Neuron (in vitro differentiated cells): ENCODE measurements around the gene NRG2.

ENCODE experiments used
- H2AFZ ChIP-seq: one replicate; pipeline ENCODE4 v1.6.1; 2013; ENCODE audit warnings: low read depth, mild to moderate bottlenecking, inconsistent platforms, low read length, moderate library complexity
- H3K27me3 ChIP-seq: one replicate; pipeline ENCODE4 v1.6.1; 2013; ENCODE audit warnings: low read length; ENCODE audit not compliant: insufficient read depth
- H3K36me3 ChIP-seq: one replicate; pipeline ENCODE4 v1.6.1; 2013; ENCODE audit warnings: low read length; ENCODE audit not compliant: insufficient read depth
- H3K4me1 ChIP-seq: one replicate; pipeline ENCODE4 v1.6.1; 2013; ENCODE audit warnings: low read length; ENCODE audit not compliant: insufficient read depth
- H3K4me3 ChIP-seq: 2 replicates; pipeline ENCODE4 v1.5.1; 2013; ENCODE audit warnings: mild to moderate bottlenecking, low read length, moderate library complexity
- H3K9me3 ChIP-seq: one replicate; pipeline ENCODE4 v1.6.1; 2013; ENCODE audit warnings: low read length

Gene NRG2

GRCh38 chr5:139896718-139897117, 146.4 kb downstream of the NRG2 start:
- H3K27me3 ChIP-seq, result peaks cover 74% of the 10 kb centered on the region

GRCh38 chr5:139895647-139896046, 147.5 kb downstream of the NRG2 start:
- Histone ChIP-seq H3K27me3 (peaks cover 63% of the 10 kb centered on the region), H2AFZ (no peak overlapping the region), H3K4me3 (no peak overlapping the region), H3K9me3 (no peaks in the 10 kb centered on the region), H3K4me1 (no peaks in the 10 kb centered on the region), H3K36me3 (no peaks in the 10 kb centered on the region)

More at GRCh38 chr5:139896718-139897117, 146.4 kb downstream of the NRG2 start:
- no peak overlapping the region for H3K4me3 ChIP-seq
- no peaks in the 10 kb centered on the region for H3K4me1 ChIP-seq
- H3K9me3 ChIP-seq, result no peaks in the 10 kb centered on the region
- no peaks in the 10 kb centered on the region for H3K36me3 ChIP-seq
- no peak overlapping the region for H2AFZ ChIP-seq

- no peaks in the 10 kb centered on the region for H3K4me1 ChIP-seq
- peaks cover 57% of the 10 kb centered on the region for H3K27me3 ChIP-seq
- H3K9me3 ChIP-seq, result no peaks in the 10 kb centered on the region
- no peak overlapping the region for H2AFZ ChIP-seq
- H3K36me3 ChIP-seq, result no peaks in the 10 kb centered on the region
- no peak overlapping the region for H3K4me3 ChIP-seq
Observed at GRCh38 chr5:139895046-139895445, 148.1 kb downstream of the NRG2 start.

- Histone ChIP-seq H3K4me3 (no peak overlapping the region), H3K27me3 (peaks cover 49% of the 10 kb centered on the region), H3K36me3 (no peaks in the 10 kb centered on the region), H3K4me1 (no peaks in the 10 kb centered on the region), H2AFZ (no peak overlapping the region), H3K9me3 (no peaks in the 10 kb centered on the region)
Observed at GRCh38 chr5:139893873-139894272, 149.2 kb downstream of the NRG2 start.

GRCh38 chr5:139889410-139889809, 153.7 kb downstream of the NRG2 start:
- H2AFZ ChIP-seq, result no peak overlapping the region
- no peaks in the 10 kb centered on the region for H3K36me3 ChIP-seq
- H3K4me3 ChIP-seq, result no peak overlapping the region
- H3K9me3 ChIP-seq, result no peaks in the 10 kb centered on the region
- peaks cover 19% of the 10 kb centered on the region for H3K27me3 ChIP-seq
- H3K4me1 ChIP-seq, result no peaks in the 10 kb centered on the region

- H3K4me3 ChIP-seq, result no peak overlapping the region
- H3K4me1 ChIP-seq, result no peaks in the 10 kb centered on the region
- peaks cover 24% of the 10 kb centered on the region for H3K27me3 ChIP-seq
- H3K9me3 ChIP-seq, result no peaks in the 10 kb centered on the region
- H2AFZ ChIP-seq, result no peak overlapping the region
- H3K36me3 ChIP-seq, result no peaks in the 10 kb centered on the region
Observed at GRCh38 chr5:139888370-139888769, 154.7 kb downstream of the NRG2 start.

- no peaks in the 10 kb centered on the region for H3K4me1 ChIP-seq
- H3K4me3 ChIP-seq, result no peak overlapping the region
- H3K27me3 ChIP-seq, result peaks cover 31% of the 10 kb centered on the region
- H3K36me3 ChIP-seq, result no peaks in the 10 kb centered on the region
- no peaks in the 10 kb centered on the region for H3K9me3 ChIP-seq
- H2AFZ ChIP-seq, result no peak overlapping the region
Observed at GRCh38 chr5:139886213-139886612, 156.9 kb downstream of the NRG2 start.

- H3K4me1 ChIP-seq, result no peaks in the 10 kb centered on the region
- H3K36me3 ChIP-seq, result no peaks in the 10 kb centered on the region
- no peak overlapping the region for H2AFZ ChIP-seq
- no peak overlapping the region for H3K4me3 ChIP-seq
- H3K9me3 ChIP-seq, result no peaks in the 10 kb centered on the region
- peaks cover 35% of the 10 kb centered on the region for H3K27me3 ChIP-seq
Observed at GRCh38 chr5:139885857-139886208, 157.3 kb downstream of the NRG2 start.

GRCh38 chr5:139885172-139885856, 157.8 kb downstream of the NRG2 start:
- peaks cover 35% of the 10 kb centered on the region for H3K27me3 ChIP-seq

GRCh38 chr5:139884734-139885133, 158.4 kb downstream of the NRG2 start:
- no peak overlapping the region for H2AFZ ChIP-seq
- no peaks in the 10 kb centered on the region for H3K4me1 ChIP-seq
- no peak overlapping the region for H3K4me3 ChIP-seq
- peaks cover 40% of the 10 kb centered on the region for H3K27me3 ChIP-seq
- no peaks in the 10 kb centered on the region for H3K36me3 ChIP-seq
- H3K9me3 ChIP-seq, result no peaks in the 10 kb centered on the region

More at GRCh38 chr5:139885172-139885856, 157.8 kb downstream of the NRG2 start:
- H3K4me3 ChIP-seq, result no peak overlapping the region
- no peak overlapping the region for H2AFZ ChIP-seq
- H3K9me3 ChIP-seq, result no peaks in the 10 kb centered on the region
- H3K4me1 ChIP-seq, result no peaks in the 10 kb centered on the region
- H3K36me3 ChIP-seq, result no peaks in the 10 kb centered on the region

GRCh38 chr5:139884144-139884543, 159.0 kb downstream of the NRG2 start:
- peaks cover 44% of the 10 kb centered on the region for H3K27me3 ChIP-seq
- H3K4me3 ChIP-seq, result no peak overlapping the region

GRCh38 chr5:139882961-139883539, 160.0 kb downstream of the NRG2 start:
- Histone ChIP-seq H3K4me3 (no peak overlapping the region), H3K27me3 (peaks cover 39% of the 10 kb centered on the region), H3K4me1 (no peaks in the 10 kb centered on the region), H3K9me3 (no peaks in the 10 kb centered on the region), H2AFZ (no peak overlapping the region), H3K36me3 (no peaks in the 10 kb centered on the region)

More at GRCh38 chr5:139884144-139884543, 159.0 kb downstream of the NRG2 start:
- no peaks in the 10 kb centered on the region for H3K9me3 ChIP-seq
- H3K36me3 ChIP-seq, result no peaks in the 10 kb centered on the region
- H2AFZ ChIP-seq, result no peak overlapping the region
- H3K4me1 ChIP-seq, result no peaks in the 10 kb centered on the region

GRCh38 chr5:139882316-139882715, 160.8 kb downstream of the NRG2 start:
- Histone ChIP-seq H3K9me3 (no peaks in the 10 kb centered on the region), H2AFZ (no peak overlapping the region), H3K4me1 (no peaks in the 10 kb centered on the region), H3K36me3 (no peaks in the 10 kb centered on the region), H3K4me3 (no peak overlapping the region), H3K27me3 (peaks cover 39% of the 10 kb centered on the region)
